Epithelial cell of proximal tubule (primary cell): ENCODE measurements around the gene ASCL2. TPM values are rescaled to one million over a fixed set of nuclear protein-coding genes. Genes with fewer than 3 reads are reported as not detected.

Experiments used
- DNase-seq: peaks from one replicate; pipeline ENCODE4 v3.0.0-alpha.2; 2011; ENCODE audit warnings: low read depth
- H3K4me3 ChIP-seq: 2 replicates; pipeline ENCODE4 v1.5.1; 2011; ENCODE audit warnings: low read depth, mild to moderate bottlenecking, low read length
- total RNA-seq: library from RNA; depleted of rRNA; stranded (reverse); fragments of >200 nt; gene quantifications from 2 replicates; pipeline ENCODE4 v1.2.3, GENCODE V29; 2015
- TF ChIP-seq, protein P1 (sequence below): conservative IDR thresholded peaks from 2 replicates; pipeline ENCODE4 v1.5.1; 2012; ENCODE audit warnings: low read depth, mild to moderate bottlenecking, low read length

ASCL2 gene
- total RNA-seq, 1 donor from 2014 or later: 0.12 TPM

DNA sequence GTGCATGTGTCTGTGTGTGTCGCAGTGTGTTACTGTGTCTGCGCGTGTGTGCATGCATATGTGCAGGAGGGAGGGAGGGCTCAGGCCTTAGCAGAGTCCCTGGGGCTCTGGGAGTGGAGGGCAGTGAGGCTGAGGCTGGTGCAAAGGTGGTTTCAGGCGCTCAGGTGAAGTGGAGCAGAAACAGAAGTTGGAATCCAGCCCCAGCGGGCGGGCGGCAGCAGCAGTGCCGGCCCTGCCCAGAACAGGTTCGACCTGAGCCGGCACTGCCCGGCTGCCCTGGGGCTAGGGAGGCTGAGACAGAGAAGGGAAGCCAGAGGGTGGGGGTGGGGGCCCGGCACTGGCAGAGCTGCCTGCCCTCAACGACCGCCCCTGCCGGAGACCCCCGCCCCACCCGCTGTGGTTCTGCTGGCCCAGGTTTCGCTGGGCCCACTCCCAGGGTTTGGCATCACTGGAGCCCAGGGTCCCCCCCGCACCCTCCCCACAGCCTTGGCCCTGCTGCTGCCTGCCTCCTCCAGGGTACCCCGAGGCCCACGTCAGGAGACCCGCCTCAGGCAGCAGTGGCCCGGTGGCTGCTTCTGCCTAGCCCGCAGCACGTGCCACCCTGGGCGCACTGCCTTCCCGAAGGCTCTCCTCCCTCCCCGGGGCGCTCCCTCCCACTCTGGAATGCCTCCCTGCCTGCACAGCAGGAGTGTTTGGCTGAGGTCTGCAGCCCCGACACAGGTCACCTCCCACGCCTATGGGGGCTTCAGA, 13.3 kb downstream of the ASCL2 start:
- no peak overlapping the region for H3K4me3 ChIP-seq
- no peak for DNase-seq
- TF ChIP-seq, protein P1, sequence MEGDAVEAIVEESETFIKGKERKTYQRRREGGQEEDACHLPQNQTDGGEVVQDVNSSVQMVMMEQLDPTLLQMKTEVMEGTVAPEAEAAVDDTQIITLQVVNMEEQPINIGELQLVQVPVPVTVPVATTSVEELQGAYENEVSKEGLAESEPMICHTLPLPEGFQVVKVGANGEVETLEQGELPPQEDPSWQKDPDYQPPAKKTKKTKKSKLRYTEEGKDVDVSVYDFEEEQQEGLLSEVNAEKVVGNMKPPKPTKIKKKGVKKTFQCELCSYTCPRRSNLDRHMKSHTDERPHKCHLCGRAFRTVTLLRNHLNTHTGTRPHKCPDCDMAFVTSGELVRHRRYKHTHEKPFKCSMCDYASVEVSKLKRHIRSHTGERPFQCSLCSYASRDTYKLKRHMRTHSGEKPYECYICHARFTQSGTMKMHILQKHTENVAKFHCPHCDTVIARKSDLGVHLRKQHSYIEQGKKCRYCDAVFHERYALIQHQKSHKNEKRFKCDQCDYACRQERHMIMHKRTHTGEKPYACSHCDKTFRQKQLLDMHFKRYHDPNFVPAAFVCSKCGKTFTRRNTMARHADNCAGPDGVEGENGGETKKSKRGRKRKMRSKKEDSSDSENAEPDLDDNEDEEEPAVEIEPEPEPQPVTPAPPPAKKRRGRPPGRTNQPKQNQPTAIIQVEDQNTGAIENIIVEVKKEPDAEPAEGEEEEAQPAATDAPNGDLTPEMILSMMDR: no peak

DNA sequence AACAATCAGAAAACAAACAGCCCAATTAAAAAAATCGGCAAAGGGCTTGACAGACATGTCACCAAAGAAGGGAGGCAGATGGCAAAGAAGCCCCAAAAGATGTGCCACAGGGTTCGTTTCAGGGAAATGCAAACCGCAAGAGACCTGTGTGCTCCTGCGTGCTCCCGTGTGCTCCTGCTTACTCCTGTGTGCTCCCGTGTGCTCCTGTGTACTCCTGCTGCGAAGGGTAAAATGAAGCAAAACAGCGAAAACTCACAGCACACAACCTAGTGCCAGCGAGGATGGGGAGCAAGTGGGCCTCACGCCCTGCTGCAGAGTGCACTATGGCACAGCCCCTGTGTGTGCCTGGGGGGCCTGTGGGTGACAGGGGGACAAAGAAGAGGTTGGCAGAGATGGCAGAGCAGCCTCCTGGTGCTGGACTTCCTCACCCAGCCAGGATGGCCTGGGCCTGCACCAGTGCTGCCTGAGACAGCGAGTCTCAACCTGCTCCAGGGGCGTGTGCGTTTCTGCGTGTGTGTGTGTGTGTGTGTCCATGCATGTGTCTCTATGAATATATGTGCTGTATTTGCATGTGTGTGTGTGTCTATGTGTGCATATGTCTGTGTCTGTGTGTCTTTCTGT, 14.0 kb downstream of the ASCL2 start:
- TF ChIP-seq, protein P1: no peak
- H3K4me3 ChIP-seq: no peak overlapping the region
- no peak for DNase-seq

DNA sequence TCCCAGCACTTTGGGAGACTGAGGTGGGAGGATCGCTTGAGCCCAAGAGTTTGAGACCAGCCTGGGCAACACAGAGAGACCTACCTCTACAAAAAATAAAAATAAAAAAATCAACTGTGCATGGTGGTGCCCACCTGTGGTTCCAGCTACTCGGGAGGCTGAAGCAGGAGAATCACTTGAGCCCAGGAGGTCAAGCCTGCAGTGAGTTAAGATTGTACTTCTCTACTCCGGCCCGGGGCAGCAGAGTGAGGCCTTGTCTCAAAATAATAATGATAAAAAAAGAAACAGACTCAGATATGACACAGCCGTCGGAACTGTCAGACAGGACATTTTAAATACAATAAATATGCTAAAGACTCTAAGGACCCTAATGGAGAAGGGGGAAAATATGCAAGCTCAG, 18.4 kb downstream of the ASCL2 start:
- no peak for DNase-seq
- H3K4me3 ChIP-seq: no peak overlapping the region
- TF ChIP-seq, protein P1: no peak

DNA sequence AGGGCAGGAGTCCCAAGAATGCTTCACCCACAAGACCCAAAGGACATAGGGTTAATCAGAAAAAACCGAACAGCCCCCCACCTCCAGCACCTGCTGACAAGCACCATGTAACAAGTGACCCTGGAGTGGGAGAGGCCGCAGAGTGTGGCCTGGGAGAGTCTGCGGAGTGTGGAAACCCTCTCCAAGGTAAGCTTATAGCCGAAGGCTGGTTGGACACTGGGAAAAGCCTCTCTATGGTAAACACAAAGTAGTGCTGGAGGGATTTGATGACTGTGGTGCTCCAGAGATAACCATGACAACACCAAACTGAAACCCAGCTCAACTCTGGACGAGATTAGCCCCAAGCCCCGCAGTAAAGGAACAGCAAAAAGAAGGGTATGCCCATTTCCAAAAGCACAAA, 19.2 kb downstream of the ASCL2 start:
- TF ChIP-seq, protein P1: no peak
- H3K4me3 ChIP-seq: no peak overlapping the region
- no peak for DNase-seq

DNA sequence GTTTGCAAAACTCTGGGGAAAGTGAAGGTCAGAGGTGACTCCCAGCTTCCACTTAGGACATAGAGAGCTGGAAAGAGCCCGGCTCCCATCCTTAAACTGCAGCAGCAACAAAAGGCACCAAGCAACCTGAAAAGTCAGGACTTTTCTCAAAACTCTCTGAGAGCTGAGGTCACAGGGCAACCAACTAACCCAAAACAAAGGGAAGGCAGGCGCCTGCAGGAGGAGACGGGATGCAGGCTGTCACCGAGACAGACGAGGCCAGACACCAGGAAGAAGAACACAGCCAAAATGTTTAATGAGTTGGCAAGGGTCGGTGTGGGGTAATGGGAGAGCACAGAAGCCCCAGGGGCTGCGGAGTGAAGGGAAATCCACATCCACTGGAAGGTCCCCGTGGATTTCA, 19.9 kb downstream of the ASCL2 start:
- TF ChIP-seq, protein P1: no peak
- no peak overlapping the region for H3K4me3 ChIP-seq
- DNase-seq: no peak

DNA sequence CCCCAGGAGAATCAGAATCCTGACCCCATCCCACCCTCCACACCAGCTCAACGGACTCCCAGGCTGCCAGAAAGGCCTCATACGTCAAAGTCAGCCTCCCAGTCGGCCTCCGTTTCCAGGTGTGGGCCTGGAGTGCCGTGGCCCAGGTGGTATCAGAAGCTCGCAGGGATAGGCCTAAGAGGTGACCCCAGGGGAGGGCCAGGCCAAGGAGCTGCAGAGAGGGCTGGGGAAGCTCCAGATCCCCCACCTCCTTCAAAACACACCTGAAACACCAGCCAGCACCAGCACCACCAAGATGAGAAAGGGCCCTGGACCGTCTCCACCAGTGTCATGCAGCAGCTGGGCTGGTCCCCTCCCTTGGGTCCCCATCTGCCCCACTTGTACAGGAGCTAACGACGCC, 20.3 kb downstream of the ASCL2 start:
- no peak for DNase-seq
- no peak overlapping the region for H3K4me3 ChIP-seq
- TF ChIP-seq, protein P1: no peak
